ENCODE data around the gene TCL1B.

- no peak for TF ChIP-seq CTCF (IDR thresholded peaks at IDR 0.05)
- no peak for TF ChIP-seq POLR2AphosphoS5 (IDR thresholded peaks at IDR 0.05)
These were observed 709 bp downstream of the TCL1B start for GRCh38 chr14:95686935-95687334.

All from breast epithelium (tissue), 3 donors.